K562 (cell line): ENCODE measurements around the gene SUOX. TPM values are rescaled to one million over a fixed set of nuclear protein-coding genes. Genes with fewer than 3 reads are reported as not detected.
A peak's percentile ranks its signal among the peaks of the same experiment; 100 is the strongest.

Source experiments
- CEBPG ChIP-seq, 3 experiments: fragments of 200-800 bp in 1 of 3; sonication (Bioruptor generic) in 1 of 3; sonication (generic) in 1 of 3; formaldehyde crosslinking in 1 of 3; IDR thresholded peaks in 2 of 3; conservative IDR thresholded peaks in 1 of 3; 2 replicates each; pipeline versions ENCODE4 v1.6.1 to v1.8.0; 2016 to 2022; ENCODE audit warnings: missing compliant biosample characterization in 2 of 3, missing genetic modification characterization in 2 of 3, mild to moderate bottlenecking in 1 of 3, missing genetic modification reagents in 1 of 3
- EP300 ChIP-seq: IDR thresholded peaks from 2 replicates; pipeline ENCODE4 v1.6.1; 2012; ENCODE audit warnings: low read length, improper control_type of control experiment
- FOXK2 ChIP-seq, 2 experiments: fragments of 450-650 bp; IDR thresholded peaks in 1 of 2; conservative IDR thresholded peaks in 1 of 2; 2 replicates each; pipeline ENCODE4 v1.6.1; 2016; ENCODE audit warnings: low read depth in 2 of 2, mild to moderate bottlenecking in 1 of 2
- HDGF ChIP-seq: fragments of 450-650 bp; IDR thresholded peaks from 2 replicates; pipeline ENCODE4 v1.6.1; 2016
- LARP7 ChIP-seq: fragments of 450-650 bp; IDR thresholded peaks from 2 replicates; pipeline ENCODE4 v1.6.1; 2016
- MAFG ChIP-seq: fragments of 450-650 bp; conservative IDR thresholded peaks from 2 replicates; pipeline ENCODE4 v1.6.1; 2016; ENCODE audit warnings: missing genetic modification characterization, missing compliant biosample characterization
- NFE2 ChIP-seq: IDR thresholded peaks from 2 replicates; pipeline ENCODE4 v1.6.1; 2014; ENCODE audit warnings: antibody characterized with exemption, low read depth
- RBM15 ChIP-seq: fragments of 200-400 bp; formaldehyde crosslinking; IDR thresholded peaks from 2 replicates; pipeline ENCODE4 v1.6.1; 2018; ENCODE audit warnings: mild to moderate bottlenecking, low read length, moderate library complexity; ENCODE audit not compliant: insufficient read depth
- ZNF165 ChIP-seq: fragments of 250-450 bp; sonication (Bioruptor Pico); IDR thresholded peaks from 2 replicates; pipeline ENCODE4 v1.4.0; 2020; ENCODE audit warnings: borderline replicate concordance
- ZNF589 ChIP-seq: fragments of 200-800 bp; sonication (Bioruptor generic); IDR thresholded peaks from 2 replicates; pipeline ENCODE4 v1.6.1; 2016; ENCODE audit warnings: low read depth, missing genetic modification characterization, missing compliant biosample characterization
- polyA plus RNA-seq, 8 experiments: library from polyadenylated mRNA; depleted of rRNA in 4 of 8; stranded (reverse) in 5 of 8; unstranded in 3 of 8; fragments of >200 nt; fragmentation: Nextera tagmentation in 2 of 8; fragmentation: Illumina TruSeq in 1 of 8; extraction: Ambion mirVana in 2 of 8; extraction: Trizol in 1 of 8; gene quantifications; 2 replicates each; pipeline versions ENCODE4 v1.2.1 to v1.2.3, GENCODE V29; 2011 to 2014; ENCODE audit warnings: inconsistent platforms in 1 of 8, missing spikeins in 1 of 8
- total RNA-seq, 7 experiments: library from RNA; depleted of rRNA in 6 of 7; stranded (reverse); fragments of >200 nt in 6 of 7; fragmentation: Illumina TruSeq in 2 of 7; extraction: Trizol in 2 of 7; gene quantifications; 2 replicates each; pipeline versions ENCODE4 v1.2.1 to v1.2.3, GENCODE V29; 2011 to 2021; ENCODE audit warnings: low replicate concordance in 1 of 7
- TF ChIP-seq, protein P1 (sequence below): sonication (generic); formaldehyde crosslinking; IDR thresholded peaks from 2 replicates; pipeline ENCODE4 v1.8.0; 2022; ENCODE audit warnings: mild to moderate bottlenecking, low read depth, missing genetic modification reagents
- TF ChIP-seq, protein P2 (sequence below): sonication (generic); formaldehyde crosslinking; IDR thresholded peaks from 2 replicates; pipeline ENCODE4 v1.8.0; 2022; ENCODE audit warnings: mild to moderate bottlenecking, missing genetic modification reagents, borderline replicate concordance
- TF ChIP-seq, protein P3 (sequence below): sonication (generic); formaldehyde crosslinking; IDR thresholded peaks from 2 replicates; pipeline ENCODE4 v1.8.0; 2022; ENCODE audit warnings: mild to moderate bottlenecking, missing genetic modification reagents
- TF ChIP-seq, protein P4 (sequence below): fragments of 450-650 bp; IDR thresholded peaks from 2 replicates; pipeline ENCODE4 v1.6.1; 2018; ENCODE audit not compliant: partially characterized antibody
- TF ChIP-seq, protein P5 (sequence below): sonication (generic); formaldehyde crosslinking; IDR thresholded peaks from 2 replicates; pipeline ENCODE4 v1.8.0; 2022; ENCODE audit warnings: mild to moderate bottlenecking, missing genetic modification reagents

SUOX gene
- total and polyA plus RNA-seq, 9 of the 15 experiments (the other 6 are each of a cell fraction or from before 2014, with no cell fraction given) = 9.2 to 39.7 (median 25.4) TPM

DNA sequence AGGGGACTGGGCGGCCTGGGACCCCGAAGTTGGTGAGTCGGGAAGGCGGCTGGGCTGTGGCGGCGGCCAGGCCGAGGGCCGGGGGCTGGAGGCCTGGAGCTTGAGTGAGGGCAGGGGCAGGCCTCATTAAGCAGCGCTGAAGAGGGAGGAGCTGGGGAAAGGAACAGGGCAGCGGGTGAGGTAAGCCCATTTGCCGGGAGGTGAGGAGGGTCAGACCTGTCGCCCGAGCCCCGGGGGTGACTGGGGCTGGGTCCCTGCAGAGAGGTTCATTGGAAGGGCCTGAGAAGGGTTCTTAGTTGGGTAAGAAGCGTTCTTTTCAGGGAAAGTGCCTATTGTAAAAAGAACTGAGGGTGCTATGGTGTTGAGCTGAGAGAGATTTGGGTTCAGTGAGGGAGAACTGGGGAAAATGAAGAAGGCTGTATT is 22.8 kb upstream of the SUOX start (continued):
- TF ChIP-seq CEBPG (CRISPR knock-in tag; IDR thresholded peaks at IDR 0.05) (0 out of 2 replicates have a peak, but pooled peaks have one; percentile 41), CEBPG (tag; conservative IDR thresholded peaks at IDR 0.05 in 1 of 2, IDR thresholded peaks at IDR 0.05 in 1 of 2) (no peak), NFE2 (no peak), MAFG (tag) (no peak), ZNF589 (CRISPR knock-in tag) (no peak), FOXK2 (conservative IDR thresholded peaks at IDR 0.05 in 1 of 2, IDR thresholded peaks at IDR 0.05 in 1 of 2; ENCODE audit: low read depth in 2 of 2) (no peak), ZNF165 (CRISPR knock-in tag) (no peak), HDGF (0 out of 2 replicates have a peak, but pooled peaks have one; percentile 36), EP300 (no peak), LARP7 (peak; percentile 86; the same call in 1 of the 2 replicates), RBM15 (no peak)
- TF ChIP-seq, protein P1, sequence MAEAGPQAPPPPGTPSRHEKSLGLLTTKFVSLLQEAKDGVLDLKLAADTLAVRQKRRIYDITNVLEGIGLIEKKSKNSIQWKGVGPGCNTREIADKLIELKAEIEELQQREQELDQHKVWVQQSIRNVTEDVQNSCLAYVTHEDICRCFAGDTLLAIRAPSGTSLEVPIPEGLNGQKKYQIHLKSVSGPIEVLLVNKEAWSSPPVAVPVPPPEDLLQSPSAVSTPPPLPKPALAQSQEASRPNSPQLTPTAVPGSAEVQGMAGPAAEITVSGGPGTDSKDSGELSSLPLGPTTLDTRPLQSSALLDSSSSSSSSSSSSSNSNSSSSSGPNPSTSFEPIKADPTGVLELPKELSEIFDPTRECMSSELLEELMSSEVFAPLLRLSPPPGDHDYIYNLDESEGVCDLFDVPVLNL = no peak
- TF ChIP-seq, protein P2, sequence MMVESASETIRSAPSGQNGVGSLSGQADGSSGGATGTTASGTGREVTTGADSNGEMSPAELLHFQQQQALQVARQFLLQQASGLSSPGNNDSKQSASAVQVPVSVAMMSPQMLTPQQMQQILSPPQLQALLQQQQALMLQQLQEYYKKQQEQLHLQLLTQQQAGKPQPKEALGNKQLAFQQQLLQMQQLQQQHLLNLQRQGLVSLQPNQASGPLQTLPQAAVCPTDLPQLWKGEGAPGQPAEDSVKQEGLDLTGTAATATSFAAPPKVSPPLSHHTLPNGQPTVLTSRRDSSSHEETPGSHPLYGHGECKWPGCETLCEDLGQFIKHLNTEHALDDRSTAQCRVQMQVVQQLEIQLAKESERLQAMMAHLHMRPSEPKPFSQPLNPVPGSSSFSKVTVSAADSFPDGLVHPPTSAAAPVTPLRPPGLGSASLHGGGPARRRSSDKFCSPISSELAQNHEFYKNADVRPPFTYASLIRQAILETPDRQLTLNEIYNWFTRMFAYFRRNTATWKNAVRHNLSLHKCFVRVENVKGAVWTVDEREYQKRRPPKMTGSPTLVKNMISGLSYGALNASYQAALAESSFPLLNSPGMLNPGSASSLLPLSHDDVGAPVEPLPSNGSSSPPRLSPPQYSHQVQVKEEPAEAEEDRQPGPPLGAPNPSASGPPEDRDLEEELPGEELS (CRISPR knock-in tag) = no peak
- TF ChIP-seq, protein P3, sequence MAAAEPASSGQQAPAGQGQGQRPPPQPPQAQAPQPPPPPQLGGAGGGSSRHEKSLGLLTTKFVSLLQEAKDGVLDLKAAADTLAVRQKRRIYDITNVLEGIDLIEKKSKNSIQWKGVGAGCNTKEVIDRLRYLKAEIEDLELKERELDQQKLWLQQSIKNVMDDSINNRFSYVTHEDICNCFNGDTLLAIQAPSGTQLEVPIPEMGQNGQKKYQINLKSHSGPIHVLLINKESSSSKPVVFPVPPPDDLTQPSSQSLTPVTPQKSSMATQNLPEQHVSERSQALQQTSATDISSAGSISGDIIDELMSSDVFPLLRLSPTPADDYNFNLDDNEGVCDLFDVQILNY (CRISPR knock-in tag) = no peak
- TF ChIP-seq, protein P4, sequence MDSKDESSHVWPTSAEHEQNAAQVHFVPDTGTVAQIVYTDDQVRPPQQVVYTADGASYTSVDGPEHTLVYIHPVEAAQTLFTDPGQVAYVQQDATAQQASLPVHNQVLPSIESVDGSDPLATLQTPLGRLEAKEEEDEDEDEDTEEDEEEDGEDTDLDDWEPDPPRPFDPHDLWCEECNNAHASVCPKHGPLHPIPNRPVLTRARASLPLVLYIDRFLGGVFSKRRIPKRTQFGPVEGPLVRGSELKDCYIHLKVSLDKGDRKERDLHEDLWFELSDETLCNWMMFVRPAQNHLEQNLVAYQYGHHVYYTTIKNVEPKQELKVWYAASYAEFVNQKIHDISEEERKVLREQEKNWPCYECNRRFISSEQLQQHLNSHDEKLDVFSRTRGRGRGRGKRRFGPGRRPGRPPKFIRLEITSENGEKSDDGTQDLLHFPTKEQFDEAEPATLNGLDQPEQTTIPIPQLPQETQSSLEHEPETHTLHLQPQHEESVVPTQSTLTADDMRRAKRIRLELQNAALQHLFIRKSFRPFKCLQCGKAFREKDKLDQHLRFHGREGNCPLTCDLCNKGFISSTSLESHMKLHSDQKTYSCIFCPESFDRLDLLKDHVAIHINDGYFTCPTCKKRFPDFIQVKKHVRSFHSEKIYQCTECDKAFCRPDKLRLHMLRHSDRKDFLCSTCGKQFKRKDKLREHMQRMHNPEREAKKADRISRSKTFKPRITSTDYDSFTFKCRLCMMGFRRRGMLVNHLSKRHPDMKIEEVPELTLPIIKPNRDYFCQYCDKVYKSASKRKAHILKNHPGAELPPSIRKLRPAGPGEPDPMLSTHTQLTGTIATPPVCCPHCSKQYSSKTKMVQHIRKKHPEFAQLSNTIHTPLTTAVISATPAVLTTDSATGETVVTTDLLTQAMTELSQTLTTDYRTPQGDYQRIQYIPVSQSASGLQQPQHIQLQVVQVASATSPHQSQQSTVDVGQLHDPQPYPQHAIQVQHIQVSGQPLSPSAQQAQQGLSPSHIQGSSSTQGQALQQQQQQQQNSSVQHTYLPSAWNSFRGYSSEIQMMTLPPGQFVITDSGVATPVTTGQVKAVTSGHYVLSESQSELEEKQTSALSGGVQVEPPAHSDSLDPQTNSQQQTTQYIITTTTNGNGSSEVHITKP = peak; percentile 72
- TF ChIP-seq, protein P5, sequence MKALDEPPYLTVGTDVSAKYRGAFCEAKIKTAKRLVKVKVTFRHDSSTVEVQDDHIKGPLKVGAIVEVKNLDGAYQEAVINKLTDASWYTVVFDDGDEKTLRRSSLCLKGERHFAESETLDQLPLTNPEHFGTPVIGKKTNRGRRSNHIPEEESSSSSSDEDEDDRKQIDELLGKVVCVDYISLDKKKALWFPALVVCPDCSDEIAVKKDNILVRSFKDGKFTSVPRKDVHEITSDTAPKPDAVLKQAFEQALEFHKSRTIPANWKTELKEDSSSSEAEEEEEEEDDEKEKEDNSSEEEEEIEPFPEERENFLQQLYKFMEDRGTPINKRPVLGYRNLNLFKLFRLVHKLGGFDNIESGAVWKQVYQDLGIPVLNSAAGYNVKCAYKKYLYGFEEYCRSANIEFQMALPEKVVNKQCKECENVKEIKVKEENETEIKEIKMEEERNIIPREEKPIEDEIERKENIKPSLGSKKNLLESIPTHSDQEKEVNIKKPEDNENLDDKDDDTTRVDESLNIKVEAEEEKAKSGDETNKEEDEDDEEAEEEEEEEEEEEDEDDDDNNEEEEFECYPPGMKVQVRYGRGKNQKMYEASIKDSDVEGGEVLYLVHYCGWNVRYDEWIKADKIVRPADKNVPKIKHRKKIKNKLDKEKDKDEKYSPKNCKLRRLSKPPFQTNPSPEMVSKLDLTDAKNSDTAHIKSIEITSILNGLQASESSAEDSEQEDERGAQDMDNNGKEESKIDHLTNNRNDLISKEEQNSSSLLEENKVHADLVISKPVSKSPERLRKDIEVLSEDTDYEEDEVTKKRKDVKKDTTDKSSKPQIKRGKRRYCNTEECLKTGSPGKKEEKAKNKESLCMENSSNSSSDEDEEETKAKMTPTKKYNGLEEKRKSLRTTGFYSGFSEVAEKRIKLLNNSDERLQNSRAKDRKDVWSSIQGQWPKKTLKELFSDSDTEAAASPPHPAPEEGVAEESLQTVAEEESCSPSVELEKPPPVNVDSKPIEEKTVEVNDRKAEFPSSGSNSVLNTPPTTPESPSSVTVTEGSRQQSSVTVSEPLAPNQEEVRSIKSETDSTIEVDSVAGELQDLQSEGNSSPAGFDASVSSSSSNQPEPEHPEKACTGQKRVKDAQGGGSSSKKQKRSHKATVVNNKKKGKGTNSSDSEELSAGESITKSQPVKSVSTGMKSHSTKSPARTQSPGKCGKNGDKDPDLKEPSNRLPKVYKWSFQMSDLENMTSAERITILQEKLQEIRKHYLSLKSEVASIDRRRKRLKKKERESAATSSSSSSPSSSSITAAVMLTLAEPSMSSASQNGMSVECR (CRISPR knock-in tag) = peak; percentile 82
